Prostate gland (tissue), 2 donors: Measurements from ENCODE around the gene DESI1. TPM values are rescaled to one million over a fixed set of nuclear protein-coding genes. Genes with fewer than 3 reads are reported as not detected.

Experiments
- DNase-seq: peaks from one replicate; pipeline ENCODE4 v3.0.0-alpha.2; 2019; ENCODE audit warnings: low spot score
- H3K27ac ChIP-seq, 2 donors: fragments of 200-600 bp; sonication (generic); 2 replicates each; pipeline ENCODE4 v1.5.1; 2017 to 2019
- H3K27me3 ChIP-seq: fragments of 200-600 bp; sonication (generic); replicated peaks from 2 replicates; pipeline ENCODE4 v1.5.1; 2019; ENCODE audit not compliant: insufficient read depth
- H3K36me3 ChIP-seq, 2 donors: fragments of 200-600 bp; sonication (generic); 1 replicate in 1 of 2; 2 replicates in 1 of 2; pipeline versions ENCODE4 v1.5.1 to v1.8.1; 2017 to 2019
- H3K4me1 ChIP-seq: fragments of 200-600 bp; sonication (generic); replicated peaks from 2 replicates; pipeline ENCODE4 v1.5.1; 2019
- H3K4me3 ChIP-seq, 2 donors: fragments of 200-600 bp; sonication (generic); 2 replicates each; pipeline ENCODE4 v1.5.1; 2017 to 2019
- H3K9me3 ChIP-seq: fragments of 200-600 bp; sonication (generic); 2 replicates; pipeline ENCODE4 v1.5.1; 2017
- CTCF ChIP-seq, 4 experiments: fragments of 200-600 bp in 2 of 4; fragments of 450-650 bp in 2 of 4; sonication (generic) in 2 of 4; IDR thresholded peaks; 1 replicate in 3 of 4; 2 replicates in 1 of 4; pipeline ENCODE4 v1.5.1; 2016 to 2019; ENCODE audit warnings: antibody characterized with exemption in 4 of 4, mild to moderate bottlenecking in 2 of 4, moderate library complexity in 2 of 4
- POLR2A ChIP-seq: fragments of 450-650 bp; IDR thresholded peaks from one replicate; pipeline ENCODE4 v1.6.1; 2016; ENCODE audit warnings: antibody characterized with exemption, mild to moderate bottlenecking
- POLR2AphosphoS5 ChIP-seq: sonication (generic); formaldehyde crosslinking; IDR thresholded peaks from one replicate; pipeline ENCODE4 v1.6.1; 2017; ENCODE audit warnings: antibody characterized with exemption
- WGBS: methylation state at CpG from one replicate; pipeline ENCODE4 v1.1.5; 2018; 5-methylcytosine and 5-hydroxymethylcytosine counted together
- intact Hi-C: fragments of 100-400 bp; cut with DNase I; formaldehyde crosslinking; loops from one replicate; pipeline ENCODE4 v1.14.2; 2022
- total RNA-seq, 2 donors: library from RNA; depleted of rRNA; stranded (reverse); fragments of >200 nt; gene quantifications; one replicate each; pipeline ENCODE4 v1.1.0, GENCODE V29; 2016

DESI1 gene
- total RNA-seq, 2 donors from 2014 or later: 16.0 to 22.9 TPM

GRCh38 chr22:41612603-41613306, 8.1 kb downstream of the DESI1 start:
- TF ChIP-seq POLR2A (no peak), POLR2AphosphoS5 (no peak), CTCF (IDR thresholded peaks at IDR 0.05) (no peak)
- no peak overlapping the region for H3K27ac ChIP-seq
- H3K4me3 ChIP-seq: no peak overlapping the region
- no peaks in the 10 kb centered on the region for H3K9me3 ChIP-seq
- no peaks in the 10 kb centered on the region for H3K27me3 ChIP-seq
- intact Hi-C loops: no loop called here
- no peak for DNase-seq
- H3K36me3 ChIP-seq: no peaks in the 10 kb centered on the region
- WGBS: 75% methylated on average over 6 of the region's 6 CpGs
- no peaks in the 10 kb centered on the region for H3K4me1 ChIP-seq

GRCh38 chr22:41608386-41608785, 12.5 kb downstream of the DESI1 start:
- no peaks in the 10 kb centered on the region for H3K9me3 ChIP-seq
- H3K4me1 ChIP-seq: no peaks in the 10 kb centered on the region
- intact Hi-C loops: no loop called here
- H3K27ac ChIP-seq: no peak overlapping the region
- DNase-seq: no peak
- no peaks in the 10 kb centered on the region for H3K36me3 ChIP-seq
- 91% methylated on average over 3 of the region's 3 CpGs for WGBS
- TF ChIP-seq CTCF (IDR thresholded peaks at IDR 0.05) (no peak), POLR2A (no peak), POLR2AphosphoS5 (no peak)
- no peak overlapping the region for H3K4me3 ChIP-seq
- no peaks in the 10 kb centered on the region for H3K27me3 ChIP-seq

- H3K27me3 ChIP-seq: no peaks in the 10 kb centered on the region
- TF ChIP-seq CTCF (IDR thresholded peaks at IDR 0.05) (no peak), POLR2A (no peak), POLR2AphosphoS5 (no peak)
- DNase-seq: no peak
- H3K27ac ChIP-seq: no peak overlapping the region
- 95% methylated on average over 4 of the region's 4 CpGs for WGBS
- H3K4me3 ChIP-seq: no peak overlapping the region
- no peaks in the 10 kb centered on the region for H3K4me1 ChIP-seq
- H3K36me3 ChIP-seq: no peaks in the 10 kb centered on the region
- H3K9me3 ChIP-seq: no peaks in the 10 kb centered on the region
- intact Hi-C loops: no loop called here
These were observed 16.9 kb downstream of the DESI1 start for GRCh38 chr22:41603873-41604332.

- no peak for TF ChIP-seq CTCF (IDR thresholded peaks at IDR 0.05)
- no peak for TF ChIP-seq POLR2A
- no peak for TF ChIP-seq POLR2AphosphoS5
- H3K9me3 ChIP-seq: no peaks in the 10 kb centered on the region
- DNase-seq: no peak
- no peak overlapping the region for H3K27ac ChIP-seq
- no peak overlapping the region for H3K4me3 ChIP-seq
- no peaks in the 10 kb centered on the region for H3K27me3 ChIP-seq
- H3K36me3 ChIP-seq: no peaks in the 10 kb centered on the region
- 86% methylated on average over 8 of the region's 8 CpGs for WGBS
- intact Hi-C loops: no loop called here
- no peaks in the 10 kb centered on the region for H3K4me1 ChIP-seq
These were observed 19.9 kb downstream of the DESI1 start for GRCh38 chr22:41600976-41601375.
